Chondrocyte (in vitro differentiated cells): Measurements from ENCODE around the gene FBXO4. TPM values are rescaled to one million over a fixed set of nuclear protein-coding genes. Genes with fewer than 3 reads are reported as not detected.
A peak's percentile ranks its signal among the peaks of the same experiment; 100 is the strongest.

ENCODE experiments used
- DNase-seq: peaks from one replicate; pipeline ENCODE4 v3.0.0; 2021; ENCODE audit warnings: mixed read lengths, low spot score
- H3K27ac Mint-ChIP-seq: one replicate; pipeline ENCODE4 v1.8.0; 2021; ENCODE audit warnings: mild to moderate bottlenecking, moderate library complexity, mixed read lengths; ENCODE audit not compliant: unreplicated experiment
- H3K27me3 Mint-ChIP-seq: 2 replicates; pipeline ENCODE4 v1.8.0; 2021; ENCODE audit warnings: low read depth, mixed read lengths
- H3K36me3 Mint-ChIP-seq: 2 replicates; pipeline ENCODE4 v1.8.0; 2021; ENCODE audit warnings: low read depth, mixed read lengths
- H3K4me1 Mint-ChIP-seq: 2 replicates; pipeline ENCODE4 v1.8.0; 2021; ENCODE audit warnings: low read depth, mild to moderate bottlenecking, mixed read lengths
- H3K4me3 Mint-ChIP-seq: one replicate; pipeline ENCODE4 v1.8.0; 2021; ENCODE audit warnings: mild to moderate bottlenecking, moderate library complexity, mixed read lengths; ENCODE audit not compliant: unreplicated experiment
- H3K9me3 Mint-ChIP-seq: 2 replicates; pipeline ENCODE4 v1.8.0; 2021; ENCODE audit warnings: low read depth, mixed read lengths
- CTCF ChIP-seq: fragments of 200-600 bp; sonication (generic); IDR thresholded peaks from 2 replicates; pipeline ENCODE4 v1.5.0; 2021; ENCODE audit warnings: antibody characterized with exemption, mild to moderate bottlenecking, moderate library complexity
- total RNA-seq: library from RNA; stranded (reverse); gene quantifications from 3 replicates; pipeline ENCODE4 v1.2.1, GENCODE V29; 2021

The FBXO4 gene
- total RNA-seq, 1 donor from 2014 or later: 9.3 TPM

GRCh38 chr5:41924526-41924871, 582 bp upstream of the FBXO4 start:
- DNase-seq: no peak
- H3K27me3 Mint-ChIP-seq: no peaks in the 10 kb centered on the region
- H3K4me1 Mint-ChIP-seq: peaks cover 24% of the 10 kb centered on the region
- peak overlapping the region; percentile 86 for H3K4me3 Mint-ChIP-seq
- H3K36me3 Mint-ChIP-seq: peaks cover 2% of the 10 kb centered on the region
- H3K9me3 Mint-ChIP-seq: no peaks in the 10 kb centered on the region
- H3K27ac Mint-ChIP-seq: peak overlapping the region; percentile 89
- no peak for TF ChIP-seq CTCF

GRCh38 chr5:41925555-41925951, 472 bp downstream of the FBXO4 start:
- Mint-ChIP-seq H3K4me3 (peak overlapping the region; percentile 86), H3K4me1 (peaks cover 24% of the 10 kb centered on the region), H3K36me3 (peaks cover 2% of the 10 kb centered on the region), H3K27ac (peak overlapping the region; percentile 84), H3K9me3 (no peaks in the 10 kb centered on the region), H3K27me3 (no peaks in the 10 kb centered on the region)
- no peak for DNase-seq
- no peak for TF ChIP-seq CTCF

DNA sequence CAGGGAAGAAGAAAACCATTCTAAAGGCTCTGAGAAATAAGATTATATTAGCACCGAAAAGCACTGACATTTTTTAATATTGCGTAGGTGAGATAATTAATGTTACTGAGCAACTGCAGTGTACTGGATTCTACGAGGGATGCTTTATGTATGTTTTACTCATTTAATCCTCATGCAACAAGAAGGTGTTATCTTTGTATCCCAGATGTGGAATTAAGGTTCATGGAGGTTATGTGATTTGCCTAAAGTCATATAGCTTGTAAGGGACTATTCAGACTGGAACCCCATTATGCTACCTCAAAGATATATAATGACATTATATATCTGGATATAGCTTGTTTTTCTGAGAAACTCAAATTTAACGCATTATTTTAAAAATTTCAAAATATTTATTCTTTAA, 2.5 kb downstream of the FBXO4 start:
- no peak overlapping the region for H3K4me3 Mint-ChIP-seq
- no peak overlapping the region for H3K27ac Mint-ChIP-seq
- no peaks in the 10 kb centered on the region for H3K9me3 Mint-ChIP-seq
- H3K27me3 Mint-ChIP-seq: no peaks in the 10 kb centered on the region
- DNase-seq: no peak
- TF ChIP-seq CTCF: no peak
- peaks cover 12% of the 10 kb centered on the region for H3K4me1 Mint-ChIP-seq
- H3K36me3 Mint-ChIP-seq: peaks cover 10% of the 10 kb centered on the region

GRCh38 chr5:41929035-41929434, 4.0 kb downstream of the FBXO4 start:
- Mint-ChIP-seq H3K4me3 (no peak overlapping the region), H3K9me3 (no peaks in the 10 kb centered on the region), H3K27me3 (no peaks in the 10 kb centered on the region), H3K27ac (no peak overlapping the region), H3K4me1 (peaks cover 12% of the 10 kb centered on the region), H3K36me3 (peaks cover 14% of the 10 kb centered on the region)
- DNase-seq: no peak
- no peak for TF ChIP-seq CTCF

DNA sequence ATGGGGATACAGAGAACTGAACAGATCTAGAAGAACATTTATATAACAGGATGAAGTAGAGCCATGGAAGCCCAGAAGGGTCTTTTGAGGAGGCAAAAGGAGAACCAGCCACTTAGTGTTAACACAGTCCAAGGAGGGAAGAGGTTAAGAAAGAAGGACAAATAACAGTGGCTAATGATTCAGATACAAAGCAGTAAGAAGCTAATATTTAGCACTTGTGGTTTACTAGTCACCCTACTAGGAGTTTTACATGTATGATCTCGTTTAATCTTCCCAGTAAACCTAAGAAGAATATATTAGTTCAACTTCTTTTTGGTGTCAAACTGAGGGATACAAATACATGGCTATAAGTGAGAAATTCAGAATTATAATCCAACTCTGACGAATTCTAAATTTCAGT, 7.7 kb downstream of the FBXO4 start:
- H3K4me3 Mint-ChIP-seq: no peak overlapping the region
- no peaks in the 10 kb centered on the region for H3K9me3 Mint-ChIP-seq
- no peak overlapping the region for H3K27ac Mint-ChIP-seq
- no peaks in the 10 kb centered on the region for H3K4me1 Mint-ChIP-seq
- H3K27me3 Mint-ChIP-seq: no peaks in the 10 kb centered on the region
- no peak for TF ChIP-seq CTCF
- no peak for DNase-seq
- H3K36me3 Mint-ChIP-seq: peaks cover 18% of the 10 kb centered on the region
